ENCODE results near the gene FARS2.

The FARS2 gene

DNA sequence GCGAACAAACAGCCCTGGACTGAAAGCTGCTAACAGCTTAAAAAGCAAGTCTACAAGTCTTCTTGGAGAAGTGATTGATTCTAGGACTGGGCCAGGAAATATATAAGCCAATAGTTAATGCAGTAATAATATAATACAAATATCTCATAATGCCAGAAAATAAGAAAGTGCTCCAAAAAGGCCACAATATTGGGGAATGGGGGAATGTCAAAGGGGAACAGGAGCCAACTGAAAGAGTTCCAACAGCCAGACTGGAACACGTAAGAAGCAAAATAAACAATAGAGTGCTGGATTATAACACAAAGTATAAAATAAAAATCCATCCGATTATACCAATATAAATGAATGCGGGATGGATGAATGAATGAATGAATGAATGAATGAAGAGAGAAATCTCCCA lies 449.6 kb downstream of the FARS2 start:
- DNase-seq: no peak

DNA sequence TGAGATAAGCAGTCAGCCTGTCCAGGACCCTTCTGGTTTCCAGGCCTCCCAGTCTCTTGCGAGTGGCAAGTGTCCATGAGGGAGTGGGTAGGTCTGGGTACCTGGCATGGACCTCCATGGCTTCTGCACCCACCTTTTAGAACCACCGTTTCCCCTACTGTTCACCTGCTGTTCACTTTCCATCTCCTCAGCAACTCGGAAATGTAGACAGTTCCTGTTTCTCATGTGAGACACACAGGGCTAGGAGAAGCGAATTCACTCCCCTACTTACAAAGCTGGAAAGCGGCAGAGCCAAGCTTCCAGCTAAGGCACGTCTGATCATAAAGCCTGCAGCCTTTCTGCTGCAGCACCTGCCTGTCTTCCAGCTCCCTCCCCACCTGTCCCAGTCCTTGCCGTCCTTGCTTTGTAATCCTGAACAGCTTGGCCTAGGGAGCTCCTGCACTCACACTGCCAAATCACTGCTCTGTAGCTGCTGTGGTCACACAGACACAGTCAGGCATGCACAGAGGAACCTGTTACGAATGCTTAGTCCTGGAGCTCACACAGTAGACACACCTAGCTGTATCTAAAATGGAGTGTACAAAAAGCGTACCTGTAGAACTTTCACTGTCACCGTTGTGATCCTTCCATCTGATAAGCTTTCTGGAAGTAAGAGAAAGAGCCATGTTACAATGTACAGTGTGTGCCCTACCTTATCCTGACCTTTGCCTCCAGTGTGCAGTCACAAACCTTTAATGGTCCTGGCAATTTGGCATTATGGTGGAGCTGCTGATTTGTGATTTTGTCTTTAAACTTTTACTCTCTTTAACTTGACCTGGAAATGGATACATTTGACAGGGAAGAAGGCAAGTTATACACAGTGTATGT lies 451.3 kb downstream of the FARS2 start:
- DNase-seq: peak; percentile 0

DNA sequence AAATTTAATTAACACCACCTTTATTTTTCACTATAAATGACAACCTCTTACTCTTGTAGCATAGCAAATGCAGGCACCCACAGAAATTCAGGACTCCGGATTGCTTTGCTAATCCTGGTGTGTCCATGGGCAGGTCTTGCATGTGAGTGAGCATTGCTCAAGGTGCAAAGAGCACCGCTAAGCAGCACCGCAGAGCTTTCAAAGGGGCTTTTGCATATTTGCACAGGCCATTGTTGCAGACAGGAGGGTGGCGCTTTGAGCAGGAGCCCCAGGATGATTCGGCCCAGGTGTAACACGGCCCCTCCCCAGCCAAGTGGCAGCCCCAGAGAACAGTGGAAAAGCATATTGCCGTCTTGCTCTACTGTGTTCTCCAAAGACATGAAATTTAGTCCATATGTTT lies 452.2 kb downstream of the FARS2 start:
- no peak for DNase-seq

DNA sequence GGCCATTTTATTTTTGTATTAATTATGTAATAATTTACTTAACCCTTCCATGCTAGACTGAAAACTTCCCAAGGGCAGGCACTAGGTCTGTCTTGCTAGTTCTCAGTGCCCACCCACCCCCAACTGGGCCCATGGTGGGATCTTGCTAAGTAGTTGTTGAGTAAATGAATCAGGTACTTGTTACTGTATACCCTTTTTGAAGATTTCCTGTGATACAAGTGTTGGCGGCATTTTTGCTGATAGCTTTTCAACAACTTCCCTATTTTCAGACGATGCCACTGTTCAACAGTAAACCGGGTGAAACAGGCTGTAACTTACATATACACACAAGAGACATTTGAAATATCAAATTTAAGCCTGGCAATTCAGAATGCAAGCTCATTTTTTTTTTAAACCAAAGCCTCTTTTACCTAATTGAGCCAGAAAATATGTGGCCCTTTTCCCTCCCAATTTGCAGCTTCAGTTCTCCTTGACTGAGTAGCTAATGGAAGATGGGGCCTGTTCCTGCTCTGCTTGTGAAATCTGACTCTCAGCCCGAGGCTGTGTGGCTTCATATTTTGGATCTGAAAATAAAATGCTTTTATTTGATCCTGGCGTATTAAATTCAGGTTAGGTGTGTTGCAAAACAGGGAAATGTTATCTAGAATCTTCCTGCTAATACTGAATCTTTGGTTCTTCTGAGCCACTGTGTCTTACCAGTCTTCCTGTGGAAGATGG lies 457.1 kb downstream of the FARS2 start:
- DNase-seq: no peak

DNA sequence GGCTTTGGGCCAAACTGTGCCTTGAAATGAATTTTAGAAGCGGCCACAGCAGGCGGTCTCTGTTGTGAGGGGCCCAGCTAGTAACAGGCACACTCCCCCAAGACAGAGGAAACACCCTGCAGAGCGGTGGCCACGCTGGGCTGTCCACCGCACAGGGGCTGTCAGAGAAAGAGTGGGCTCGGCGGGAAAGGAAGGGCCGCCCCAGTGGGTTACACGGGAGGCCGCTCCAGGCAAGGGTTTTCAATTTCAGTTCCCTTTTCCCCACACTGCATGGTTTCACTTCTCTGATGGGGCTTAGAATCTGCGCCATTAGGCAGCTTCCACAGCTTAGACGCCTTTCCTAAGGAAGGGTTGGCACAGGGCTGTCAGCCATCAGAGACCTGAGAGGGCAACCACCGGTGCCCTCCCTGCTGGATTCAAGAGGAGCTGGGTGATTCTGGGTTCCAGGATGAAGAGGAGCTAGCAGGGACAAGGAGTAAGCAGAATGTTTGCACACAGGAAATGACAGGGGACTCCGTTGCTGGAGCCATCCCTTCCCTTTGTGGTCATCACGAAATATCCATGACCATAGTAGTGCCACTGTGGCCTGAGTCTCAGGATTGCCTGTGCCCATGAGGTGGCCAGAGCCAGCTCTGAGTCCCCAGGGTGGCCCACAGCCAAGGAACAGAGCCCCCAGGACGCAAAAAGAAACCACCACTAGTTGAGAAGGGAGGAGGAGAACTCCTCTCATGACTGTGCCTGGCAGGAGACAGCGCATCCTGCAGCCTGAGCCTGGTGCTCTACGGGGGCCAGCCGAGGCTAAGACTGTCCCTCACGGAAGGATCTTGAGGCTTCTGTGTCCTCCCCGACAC lies 462.8 kb downstream of the FARS2 start:
- DNase-seq: no peak

DNA sequence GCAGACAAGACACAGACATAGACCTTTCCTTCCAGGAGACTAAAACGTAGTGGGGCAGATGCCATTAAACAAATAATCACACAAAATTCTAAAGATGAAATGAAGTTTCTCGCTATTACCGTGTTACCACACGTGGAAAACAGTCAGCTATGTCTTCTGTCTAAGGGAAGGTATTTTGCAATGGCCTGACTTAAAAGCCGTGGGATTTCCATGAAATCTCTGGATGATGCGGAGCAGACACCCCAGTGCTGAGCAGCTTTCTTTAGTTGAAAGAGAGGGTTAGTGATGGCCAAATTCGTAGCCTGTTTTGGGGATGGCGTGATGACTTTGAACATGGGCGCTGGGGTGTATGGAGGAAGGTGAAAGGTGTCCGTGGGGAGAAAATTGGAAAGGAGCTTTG lies 463.6 kb downstream of the FARS2 start:
- DNase-seq: no peak

DNA sequence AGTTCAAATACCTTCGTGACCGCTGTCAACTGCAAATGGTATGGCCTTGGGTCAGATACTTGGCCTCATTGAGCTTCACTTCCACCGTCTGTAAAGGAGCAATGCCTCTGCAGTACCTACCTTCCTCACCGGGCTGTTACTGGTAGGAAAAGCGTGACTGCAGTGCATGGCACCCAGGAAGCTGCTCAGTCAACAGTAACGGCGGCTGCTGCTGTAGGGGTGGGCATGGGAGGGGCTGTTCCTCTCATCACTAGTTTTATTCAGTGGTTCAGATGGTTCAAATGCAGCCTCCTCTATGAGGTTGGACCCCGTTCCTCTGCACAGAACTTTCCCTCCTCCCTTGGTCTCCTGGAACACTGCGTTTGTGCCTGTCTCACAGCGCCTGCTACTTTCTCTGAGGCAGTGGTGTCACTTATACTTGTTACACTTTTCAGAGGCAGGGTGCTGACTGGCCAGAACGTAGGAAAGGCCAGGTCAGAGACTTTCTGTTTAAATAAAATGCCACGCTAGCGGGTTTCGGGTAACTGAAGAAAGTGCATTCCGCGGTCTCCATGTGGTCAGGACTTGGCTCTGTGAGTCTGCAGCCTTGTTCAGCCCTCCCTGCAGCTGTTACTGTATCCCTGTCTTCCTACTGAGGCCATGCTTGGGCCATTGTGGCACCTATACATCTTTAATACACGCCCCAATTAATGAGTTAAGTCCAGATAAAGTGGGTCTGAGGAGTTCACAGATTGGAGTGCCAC lies 465.8 kb downstream of the FARS2 start:
- DNase-seq: no peak

DNA sequence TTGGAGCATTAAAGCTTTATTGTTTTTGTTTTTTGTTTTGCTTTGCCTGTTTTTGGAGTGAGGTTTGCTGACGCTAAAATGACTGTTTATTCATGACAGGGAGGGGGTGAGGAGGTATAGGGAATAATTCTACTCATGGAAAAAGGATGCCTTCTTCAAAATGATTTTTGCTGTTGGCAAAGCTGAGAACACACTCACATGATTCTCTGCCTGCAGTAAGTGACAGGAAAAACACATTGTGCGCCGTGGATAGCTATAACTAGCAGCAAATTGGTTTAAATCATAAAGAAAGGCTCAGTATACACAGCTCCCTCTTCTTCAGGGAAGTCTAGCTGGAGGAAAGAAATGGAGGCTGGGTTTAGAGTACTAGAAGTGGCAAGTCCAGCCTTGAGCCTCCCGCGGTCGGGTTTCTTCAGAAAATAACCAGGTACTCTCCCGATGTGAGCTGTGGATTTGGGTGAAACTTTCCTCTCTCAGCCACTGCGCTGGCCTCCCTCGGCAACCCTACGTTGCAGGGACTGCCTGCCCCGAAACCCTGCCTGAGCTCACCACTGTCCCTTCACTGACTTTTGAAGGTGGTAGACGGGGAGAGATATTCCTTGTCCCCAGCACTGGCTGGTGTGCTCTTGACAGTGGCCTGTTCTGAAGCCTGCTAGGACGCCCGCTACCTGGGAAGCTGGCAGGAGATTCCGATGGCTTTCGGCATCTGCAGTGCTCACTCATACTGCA lies 467.2 kb downstream of the FARS2 start:
- no peak for DNase-seq

DNA sequence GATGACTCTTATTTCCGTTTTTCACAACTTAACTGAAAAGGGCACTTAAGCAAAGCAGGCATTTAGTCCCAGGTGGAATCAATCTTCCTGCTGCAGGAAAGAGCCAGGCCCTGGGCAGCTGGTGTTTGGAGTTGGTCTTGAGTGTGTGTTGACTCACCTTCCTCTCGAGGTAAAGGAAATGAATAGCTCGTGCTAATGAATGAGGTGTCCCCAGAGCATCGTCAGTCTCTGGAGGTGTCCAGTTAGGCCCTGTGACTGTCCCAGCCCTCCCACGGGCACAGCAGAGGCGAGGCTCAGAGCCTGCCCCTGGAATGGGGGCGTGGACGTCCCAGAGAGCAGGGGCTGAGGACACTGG lies 467.7 kb downstream of the FARS2 start:
- DNase-seq: peak; percentile 10

DNA sequence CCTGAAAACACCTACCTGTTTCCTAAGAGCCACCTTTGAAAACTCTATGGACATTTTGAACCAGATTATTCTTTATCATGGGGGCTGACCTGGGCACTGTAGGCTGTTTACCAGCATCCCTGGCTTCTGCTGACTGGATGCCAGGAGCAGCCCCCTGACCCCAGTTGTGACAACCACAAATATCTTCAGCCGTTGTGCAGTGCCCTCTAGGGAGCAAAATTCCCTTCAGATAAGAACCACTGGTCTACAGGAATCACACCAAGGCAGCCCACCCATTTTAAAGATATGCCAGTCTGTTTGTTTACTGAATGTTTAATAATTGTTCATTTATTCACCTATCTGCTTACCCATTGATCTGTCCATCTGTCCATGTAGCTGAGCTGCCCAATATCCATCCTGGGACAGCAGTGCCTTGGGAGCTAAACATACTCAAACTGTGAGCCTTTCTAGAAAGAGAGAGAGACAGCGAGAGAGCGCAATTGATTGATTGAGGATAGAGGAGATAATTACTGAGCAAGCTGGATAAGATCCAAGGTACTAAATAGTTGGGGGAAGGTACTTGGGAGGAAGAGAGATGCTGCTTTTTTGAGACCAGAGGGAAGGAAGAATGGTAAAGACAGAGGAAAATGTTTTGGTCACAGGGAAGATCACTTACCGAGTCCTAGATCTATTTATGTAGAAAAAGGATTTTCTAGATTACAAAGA lies 468.7 kb downstream of the FARS2 start:
- DNase-seq: peak; percentile 1

DNA sequence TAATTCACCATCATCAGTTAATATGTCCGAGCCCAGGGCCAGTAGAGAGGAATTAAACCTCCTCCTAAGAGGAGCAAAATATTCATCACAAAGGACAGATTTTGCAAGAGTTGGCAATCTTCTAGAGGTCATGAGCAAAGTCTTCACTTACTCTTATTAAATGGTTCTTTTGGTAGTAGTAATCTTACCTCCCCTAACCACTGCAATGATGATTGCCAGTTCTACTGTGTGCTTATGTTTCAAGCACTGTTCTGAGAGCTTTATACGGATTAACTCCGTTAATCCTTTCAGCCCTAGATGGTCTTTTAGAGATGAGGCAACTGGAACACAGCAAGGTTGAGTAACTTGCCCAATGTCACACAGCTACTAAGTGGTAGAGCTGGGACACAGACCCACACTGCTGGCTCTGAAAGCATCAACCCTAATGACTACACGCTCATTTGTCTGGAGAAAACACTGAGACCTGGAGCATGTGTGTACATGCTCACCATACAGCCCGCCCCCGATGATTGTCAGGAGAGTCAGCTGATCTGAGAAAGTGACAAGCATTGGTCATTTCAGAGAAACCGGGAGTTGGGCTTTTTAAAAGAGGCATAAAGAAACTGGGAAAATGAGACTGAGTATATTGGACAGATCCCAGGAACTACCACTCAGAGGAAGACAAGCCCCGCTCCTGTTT lies 469.4 kb downstream of the FARS2 start:
- DNase-seq: no peak

DNA sequence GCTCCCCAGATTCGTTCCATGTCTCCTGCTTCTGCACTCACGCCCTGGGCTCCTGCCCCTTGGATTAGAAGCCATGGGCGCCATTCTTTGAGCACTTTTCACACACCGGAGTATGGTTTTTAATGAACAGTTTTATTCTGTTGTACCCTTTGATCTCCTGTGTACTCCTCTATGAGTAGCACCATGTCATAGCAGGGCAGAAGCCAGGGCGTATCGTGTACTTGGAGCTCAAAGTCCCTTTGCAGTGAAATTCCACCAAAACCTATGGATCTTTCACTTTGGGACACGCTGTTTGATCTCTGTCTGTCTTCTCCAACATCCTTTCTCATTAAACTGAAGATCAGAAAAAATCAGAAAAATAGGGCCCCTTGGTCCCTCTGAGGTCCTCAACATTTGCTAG lies 470.1 kb downstream of the FARS2 start:
- no peak for DNase-seq

DNA sequence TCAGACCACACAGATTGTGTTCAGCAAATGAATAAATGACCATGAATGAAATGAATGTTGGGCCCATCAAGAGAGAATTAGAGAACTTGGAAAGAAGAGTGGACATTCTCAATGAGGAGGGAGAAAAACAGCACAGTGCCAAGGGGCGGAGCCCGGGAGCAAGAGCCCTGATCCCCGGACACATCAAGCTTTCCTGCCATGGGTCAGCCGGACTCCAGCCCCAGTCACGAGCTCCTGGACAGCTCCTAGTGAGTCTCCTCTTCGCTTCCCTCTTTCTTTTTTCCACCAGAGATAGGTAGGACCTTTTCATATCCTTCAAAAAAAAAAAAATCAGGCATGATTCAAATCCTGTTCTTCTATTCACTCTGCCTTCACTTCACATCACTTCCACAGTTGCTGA lies 471.2 kb downstream of the FARS2 start:
- DNase-seq: no peak

DNA sequence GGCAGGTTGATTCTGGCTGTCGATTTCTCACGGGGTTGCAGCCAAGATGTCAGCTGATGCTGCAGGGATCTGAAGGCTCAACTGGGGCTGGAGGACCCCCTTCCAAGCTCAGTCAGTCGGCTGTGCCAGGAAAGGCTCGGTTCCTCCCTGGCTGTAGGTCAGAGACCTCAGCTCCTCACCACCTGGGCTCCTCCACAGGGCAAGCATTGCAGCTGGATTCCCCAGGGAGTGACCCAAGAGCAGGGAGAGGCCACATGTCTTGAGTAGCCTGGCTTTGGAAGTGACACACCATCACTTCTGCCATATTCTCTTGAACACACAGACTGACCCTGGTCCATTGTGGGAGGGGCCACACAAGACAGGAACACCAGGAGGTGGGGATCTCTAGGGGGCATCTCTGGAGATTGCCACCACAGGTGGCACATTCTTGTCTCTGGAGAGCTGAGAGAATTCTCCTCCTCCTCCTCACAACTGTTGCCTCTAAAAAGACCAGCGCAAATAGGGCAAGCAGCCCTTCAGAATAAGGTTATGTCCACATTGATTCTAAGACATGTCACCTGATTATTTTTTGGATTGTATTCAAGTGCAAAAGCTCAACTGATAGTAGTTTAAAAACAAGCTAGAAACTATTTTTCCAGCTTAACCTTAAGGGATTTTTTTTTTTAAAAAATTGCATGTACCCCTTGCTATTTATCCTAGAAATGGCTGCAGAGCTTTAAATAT lies 474.9 kb downstream of the FARS2 start:
- no peak for DNase-seq

DNA sequence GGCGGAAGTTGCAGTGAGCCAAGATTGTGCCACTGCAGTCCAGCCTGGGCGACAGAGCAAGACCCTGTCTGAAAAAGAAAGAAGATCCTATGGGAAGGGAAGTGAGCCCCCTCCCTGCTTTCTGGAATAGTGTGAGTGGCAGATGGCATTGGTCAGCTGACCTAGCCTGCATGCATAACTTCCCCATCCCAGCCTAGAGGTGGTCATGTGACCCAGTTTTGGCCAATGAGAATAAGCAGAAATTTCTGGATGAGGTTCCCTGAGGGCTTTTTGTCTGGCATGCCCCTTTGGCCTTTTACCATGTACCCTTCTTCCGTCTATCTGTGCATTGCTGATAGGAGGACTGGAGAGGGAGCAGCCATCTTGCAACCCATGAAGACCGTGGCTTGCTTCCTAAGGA lies 476.1 kb downstream of the FARS2 start:
- no peak for DNase-seq

DNA sequence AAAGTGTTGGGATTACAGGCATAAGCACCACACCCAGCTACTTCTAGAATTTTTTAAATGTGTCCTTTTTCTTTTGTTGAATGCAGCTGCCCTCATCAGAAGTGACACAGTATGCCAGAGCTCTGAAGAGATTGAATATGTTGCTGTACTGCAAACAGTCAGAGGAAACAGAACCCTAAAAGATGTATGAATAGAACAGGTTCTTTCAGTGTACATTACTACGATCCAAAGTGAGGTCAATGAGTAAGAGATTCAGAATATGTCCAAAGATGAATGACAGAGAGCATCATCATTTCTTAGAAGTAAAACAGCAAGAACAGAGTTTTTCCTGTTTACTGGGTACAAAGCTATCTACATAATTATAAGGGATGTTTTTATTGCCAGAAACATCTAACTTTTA lies 476.9 kb downstream of the FARS2 start:
- no peak for DNase-seq

DNA sequence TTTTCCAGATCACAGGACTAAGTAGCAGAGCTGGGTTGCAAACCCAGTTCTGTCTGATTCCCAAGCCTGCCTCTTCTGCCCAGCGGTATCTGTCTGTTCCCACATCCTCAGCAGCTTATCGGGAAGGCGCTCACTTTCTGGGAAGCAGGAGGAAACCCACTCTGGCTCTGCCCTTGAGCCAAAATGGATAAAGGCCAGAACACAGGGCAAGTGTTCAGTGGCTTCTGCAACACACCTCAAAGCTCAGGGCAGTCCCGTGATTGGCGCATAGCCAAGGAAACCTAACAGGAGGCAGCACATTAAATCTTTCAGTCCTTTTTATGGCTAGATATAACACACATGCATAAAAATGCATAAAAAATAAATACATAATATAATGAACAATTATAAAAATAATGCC lies 483.2 kb downstream of the FARS2 start:
- no peak for DNase-seq

DNA sequence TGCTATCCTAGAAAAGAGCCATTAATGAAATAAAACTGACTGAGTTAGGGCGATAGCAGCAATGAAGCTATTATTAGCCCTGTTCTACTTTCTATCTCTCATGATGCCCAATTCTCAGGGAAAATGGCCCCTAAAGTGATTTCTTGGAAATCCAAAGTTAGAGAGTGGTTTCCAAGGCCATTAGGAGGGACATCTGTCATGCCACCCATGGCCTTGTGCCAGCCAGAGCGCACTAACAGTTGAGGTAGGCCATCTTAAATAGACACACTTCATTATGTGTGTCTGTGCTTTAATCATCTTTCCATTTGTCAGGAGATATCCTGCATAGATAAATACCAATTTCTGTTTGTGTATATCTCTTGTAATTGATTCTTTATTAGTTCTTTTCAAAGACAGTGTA lies 483.8 kb downstream of the FARS2 start:
- DNase-seq: no peak

DNA sequence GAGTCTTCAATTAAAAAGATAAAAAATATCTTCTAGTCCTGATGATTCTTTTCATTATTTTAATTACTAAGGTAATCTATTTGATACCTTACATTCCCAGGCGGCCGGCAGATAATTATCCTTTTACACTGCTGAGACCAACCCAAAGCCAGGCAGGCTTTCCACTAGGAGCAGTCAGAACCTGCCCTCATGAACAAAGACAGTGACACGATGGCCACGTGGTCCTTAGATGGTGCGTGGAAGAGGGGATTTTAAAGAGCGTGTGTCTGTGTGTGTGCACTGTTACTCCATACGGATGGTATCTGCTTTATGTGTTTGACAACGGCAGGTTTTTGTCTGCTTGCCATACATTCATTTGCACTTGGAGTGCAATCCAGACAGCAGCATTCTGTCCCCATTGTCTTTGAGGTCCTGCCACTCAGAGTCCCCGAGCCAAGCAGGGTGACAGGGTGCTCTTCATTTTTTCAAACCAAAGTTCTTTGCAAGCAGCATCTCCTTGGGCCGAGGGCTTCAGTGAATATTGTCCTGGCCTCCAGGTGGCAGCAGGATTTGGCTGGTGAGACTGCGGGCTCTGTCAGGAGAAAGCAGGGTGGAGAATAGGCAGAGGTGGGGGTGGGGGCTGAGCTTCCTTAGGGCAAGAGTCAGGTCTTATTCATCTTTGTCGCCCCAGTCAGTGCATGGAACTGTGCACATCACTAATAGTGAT lies 484.9 kb downstream of the FARS2 start:
- DNase-seq: no peak

DNA sequence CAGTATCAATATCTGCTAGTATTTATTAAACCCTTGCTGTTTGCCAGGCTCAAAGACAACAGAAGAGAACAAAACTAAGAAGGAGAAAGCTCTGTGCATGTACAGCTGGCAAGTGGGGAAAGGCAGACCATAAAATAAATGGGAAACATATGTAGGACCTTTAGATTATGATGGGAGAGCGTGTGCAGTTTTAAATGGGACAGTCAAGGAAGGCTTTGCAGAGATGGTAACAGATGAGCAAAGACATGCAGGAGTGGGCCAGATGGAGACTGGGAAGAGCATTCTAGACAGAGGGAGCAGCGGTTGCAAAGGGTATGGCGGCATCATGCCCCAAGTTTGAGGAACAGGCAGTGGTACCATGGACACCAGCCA lies 485.4 kb downstream of the FARS2 start:
- no peak for DNase-seq

All from NCI-H1092 treated with DMSO at 0.1 percent for 48 hours (cell line).